GM10248 (cell line): ENCODE measurements around the gene MYO7A.
A peak's percentile ranks its signal among the peaks of the same experiment; 100 is the strongest.

Experiments used
- CTCF ChIA-PET: fragments of 300-600 bp; sonication (Branson Sonifier 250); formaldehyde crosslinking; extraction: SDS; loops from one replicate; lab custom pipeline; 2021; ENCODE audit warnings: antibody characterized with exemption; lab: Yijun Ruan, JAX
- POLR2A ChIA-PET: fragments of 350-650 bp; sonication (Branson Sonifier 250); formaldehyde crosslinking; extraction: SDS; loops from one replicate; lab custom pipeline; 2020; ENCODE audit warnings: antibody characterized with exemption; lab: Yijun Ruan, JAX
- DNase-seq: peaks from one replicate; pipeline ENCODE4 v3.0.0; 2012; ENCODE audit errors: extremely low spot score
- CTCF ChIP-seq: IDR thresholded peaks from 2 replicates; pipeline ENCODE4 v1.5.1; 2012; ENCODE audit warnings: mild to moderate bottlenecking, low read depth; ENCODE audit errors: extremely low read depth, missing control alignments, control extremely low read depth

Gene MYO7A

GRCh38 chr11:77187776-77188632, 60.0 kb downstream of the MYO7A start:
- TF ChIP-seq CTCF, result peak; percentile 92
- ChIA-PET CTCF (interaction anchor here (0.7 to 5.6 kb wide), 20 partner anchors 9 to 432 kb away, joined by 3 to 58 read pairs (median 3); partner anchors contain the start of genes AQP11 and MYO7A), POLR2A (no interaction called here)
- peak; percentile 84 for DNase-seq

- no peak for DNase-seq
- ChIA-PET POLR2A (no interaction called here), CTCF (interaction anchor here (0.9 to 5.6 kb wide), 16 partner anchors 8 to 430 kb away, joined by 3 to 58 read pairs (median 3); partner anchors contain the start of genes AQP11 and MYO7A)
- no peak for TF ChIP-seq CTCF
These were observed 60.8 kb downstream of the MYO7A start for GRCh38 chr11:77188633-77189491.

GRCh38 chr11:77189588-77190210, 61.7 kb downstream of the MYO7A start:
- ChIA-PET CTCF (interaction anchor here (1.2 to 5.6 kb wide), 6 partner anchors 9 to 430 kb away, joined by 3 to 58 read pairs (median 4); partner anchors contain the start of gene MYO7A), POLR2A (no interaction called here)
- no peak for DNase-seq
- TF ChIP-seq CTCF, result no peak

GRCh38 chr11:77190331-77191075, 62.5 kb downstream of the MYO7A start:
- POLR2A ChIA-PET, result no interaction called here
- DNase-seq, result no peak
- TF ChIP-seq CTCF, result no peak
- CTCF ChIA-PET, result interaction anchor here (1.1 to 5.6 kb wide), 4 partner anchors 63 to 358 kb away, joined by 4 to 58 read pairs (median 10); partner anchors contain the start of gene MYO7A

- TF ChIP-seq CTCF, result no peak
- DNase-seq, result no peak
- CTCF ChIA-PET, result interaction anchor here (1.1 kb wide), 1 partner anchor 357 kb away, joined by 4 read pairs; no protein-coding TSS in a partner anchor
- POLR2A ChIA-PET, result no interaction called here
These were observed 63.4 kb downstream of the MYO7A start for GRCh38 chr11:77191429-77191822.
